WERI-Rb-1 (cell line): ENCODE data around the gene OAF.

ENCODE experiments used
- DNase-seq: peaks from one replicate; pipeline ENCODE4 v3.0.0-alpha.2; 2020
- H3K27ac ChIP-seq: fragments of 250-450 bp; sonication (Bioruptor Pico); 2 replicates; pipeline ENCODE4 v1.5.1; 2020; ENCODE audit warnings: mild to moderate bottlenecking, moderate library complexity
- H3K27me3 ChIP-seq: fragments of 250-450 bp; sonication (Bioruptor Pico); 2 replicates; pipeline ENCODE4 v1.5.1; 2021; ENCODE audit warnings: mild to moderate bottlenecking, low read depth, moderate library complexity; ENCODE audit not compliant: insufficient read depth, severe bottlenecking
- H3K36me3 ChIP-seq: fragments of 250-450 bp; sonication (Bioruptor Pico); 2 replicates; pipeline ENCODE4 v1.5.1; 2020; ENCODE audit warnings: mild to moderate bottlenecking, moderate library complexity
- H3K4me3 ChIP-seq: 2 replicates; pipeline ENCODE4 v1.5.1; 2011; ENCODE audit warnings: low read depth, mild to moderate bottlenecking, control low read depth, low read length
- H3K9me3 ChIP-seq: fragments of 250-450 bp; sonication (Bioruptor Pico); 2 replicates; pipeline ENCODE4 v1.5.1; 2021; ENCODE audit warnings: mild to moderate bottlenecking, moderate library complexity; ENCODE audit not compliant: severe bottlenecking
- CTCF ChIP-seq: IDR thresholded peaks from 2 replicates; pipeline ENCODE4 v1.5.1; 2011; ENCODE audit warnings: low read depth, mild to moderate bottlenecking, control low read depth, inconsistent platforms, low read length

Gene OAF

GRCh38 chr11:120260616-120261015, 49.8 kb downstream of the OAF start:
- no peak for TF ChIP-seq CTCF
- Histone ChIP-seq H3K9me3 (no peaks in the 10 kb centered on the region), H3K27me3 (no peaks in the 10 kb centered on the region), H3K27ac (no peak overlapping the region), H3K4me3 (no peak overlapping the region), H3K36me3 (no peaks in the 10 kb centered on the region)
- DNase-seq, result no peak

GRCh38 chr11:120261321-120261720, 50.5 kb downstream of the OAF start:
- no peak overlapping the region for H3K27ac ChIP-seq

GRCh38 chr11:120261931-120262330, 51.1 kb downstream of the OAF start:
- H3K36me3 ChIP-seq, result no peaks in the 10 kb centered on the region
- no peak overlapping the region for H3K27ac ChIP-seq
- H3K9me3 ChIP-seq, result no peaks in the 10 kb centered on the region
- TF ChIP-seq CTCF, result no peak
- no peak for DNase-seq
- no peak overlapping the region for H3K4me3 ChIP-seq
- no peaks in the 10 kb centered on the region for H3K27me3 ChIP-seq

More at GRCh38 chr11:120261321-120261720, 50.5 kb downstream of the OAF start:
- DNase-seq, result no peak
- no peaks in the 10 kb centered on the region for H3K9me3 ChIP-seq
- TF ChIP-seq CTCF, result no peak
- H3K27me3 ChIP-seq, result no peaks in the 10 kb centered on the region
- H3K36me3 ChIP-seq, result no peaks in the 10 kb centered on the region
- no peak overlapping the region for H3K4me3 ChIP-seq

- no peak overlapping the region for H3K4me3 ChIP-seq
- H3K27me3 ChIP-seq, result no peaks in the 10 kb centered on the region
- DNase-seq, result no peak
- H3K27ac ChIP-seq, result no peak overlapping the region
- H3K9me3 ChIP-seq, result no peaks in the 10 kb centered on the region
- no peak for TF ChIP-seq CTCF
- H3K36me3 ChIP-seq, result no peaks in the 10 kb centered on the region
These were observed 56.5 kb downstream of the OAF start for GRCh38 chr11:120267319-120267718.

GRCh38 chr11:120268686-120269085, 57.9 kb downstream of the OAF start:
- no peak for TF ChIP-seq CTCF
- Histone ChIP-seq H3K27ac (no peak overlapping the region), H3K9me3 (no peaks in the 10 kb centered on the region), H3K27me3 (no peaks in the 10 kb centered on the region), H3K36me3 (no peaks in the 10 kb centered on the region), H3K4me3 (no peak overlapping the region)
- no peak for DNase-seq

GRCh38 chr11:120270386-120270785, 59.6 kb downstream of the OAF start:
- TF ChIP-seq CTCF, result no peak
- Histone ChIP-seq H3K4me3 (no peak overlapping the region), H3K9me3 (no peaks in the 10 kb centered on the region), H3K36me3 (no peaks in the 10 kb centered on the region), H3K27ac (no peak overlapping the region), H3K27me3 (no peaks in the 10 kb centered on the region)
- DNase-seq, result no peak
